Putamen (tissue), 1 donor: ENCODE data around the gene RNF223.
"Not testable (repeated sequence)": the region's sequence is repeated elsewhere in the genome, so short reads cannot be mapped to it uniquely, and the experiment has no call there.

ENCODE experiments used
- DNase-seq: peaks from one replicate; pipeline ENCODE4 v3.0.0-alpha.2; 2016; ENCODE audit warnings: low spot score

RNF223 gene

GRCh38 chr1:1072299-1072848, 1.7 kb downstream of the RNF223 start:
- no peak for DNase-seq

- no peak for DNase-seq
Observed at GRCh38 chr1:1071486-1072298, 2.4 kb downstream of the RNF223 start.

- DNase-seq: no peak
Observed at GRCh38 chr1:1069711-1070676, 4.1 kb downstream of the RNF223 start.

- DNase-seq: peak; percentile 58
Observed at GRCh38 chr1:1069056-1069710, 4.9 kb downstream of the RNF223 start.

- no peak for DNase-seq
Observed at GRCh38 chr1:1068517-1069055, 5.5 kb downstream of the RNF223 start.

GRCh38 chr1:1067860-1068516, 6.1 kb downstream of the RNF223 start:
- DNase-seq: no peak

- no peak for DNase-seq
Observed at GRCh38 chr1:1067284-1067859, 6.7 kb downstream of the RNF223 start.

GRCh38 chr1:1066403-1067283, 7.5 kb downstream of the RNF223 start:
- peak; percentile 23 for DNase-seq

GRCh38 chr1:1065940-1066304, 8.2 kb downstream of the RNF223 start:
- not testable (repeated sequence) for DNase-seq

GRCh38 chr1:1065265-1065939, 8.7 kb downstream of the RNF223 start:
- no peak for DNase-seq

- no peak for DNase-seq
Observed at GRCh38 chr1:1063945-1064831, 9.9 kb downstream of the RNF223 start.

GRCh38 chr1:1063261-1063944, 10.7 kb downstream of the RNF223 start:
- no peak for DNase-seq

GRCh38 chr1:1062348-1063163, 11.6 kb downstream of the RNF223 start:
- no peak for DNase-seq

GRCh38 chr1:1061682-1062345, 12.3 kb downstream of the RNF223 start:
- DNase-seq: no peak

GRCh38 chr1:1060281-1061000, 13.7 kb downstream of the RNF223 start:
- no peak for DNase-seq
